ENCODE data around the gene RABEPK. TPM values are rescaled to one million over a fixed set of nuclear protein-coding genes. Genes with fewer than 3 reads are reported as not detected.

Gene RABEPK
- total RNA-seq, 1 experiment from 2014 or later, result 21.8 TPM

GRCh38 chr9:125277411-125277810, 77.1 kb downstream of the RABEPK start:
- Histone ChIP-seq H3K9me3 (ENCODE audit: control insufficient read depth, low read depth, low read length) (no peaks in the 10 kb centered on the region), H3K56ac (ENCODE audit: insufficient read length, low read depth, low read length) (no peak overlapping the region), H3K27ac (ENCODE audit: insufficient read length, low read depth, low read length) (no peak overlapping the region), H3T11ph (ENCODE audit: low read length) (no peak overlapping the region), H2BK12ac (ENCODE audit: insufficient read length, low read depth, low read length) (no peak overlapping the region), H2BK5ac (ENCODE audit: insufficient read length, low read length) (no peak overlapping the region), H3K79me1 (ENCODE audit: insufficient read depth, low read depth, low read length, poor library complexity, severe bottlenecking) (no peaks in the 10 kb centered on the region), H3K4ac (ENCODE audit: low read depth, low read length) (no peak overlapping the region), H3K27me3 (ENCODE audit: insufficient read depth, low read length) (no peaks in the 10 kb centered on the region), H3K79me2 (ENCODE audit: insufficient read depth, low read length) (peaks cover 7% of the 10 kb centered on the region; the same call in 1 of the 2 replicates), H3K23me2 (ENCODE audit: insufficient read length, low read depth, low read length, poor library complexity, severe bottlenecking) (no peaks in the 10 kb centered on the region), H4K8ac (replicated peaks; ENCODE audit: insufficient read length, low read depth, low read length) (no peak overlapping the region), H2BK20ac (ENCODE audit: low read depth, low read length, poor library complexity, severe bottlenecking) (no peak overlapping the region), H3K14ac (ENCODE audit: insufficient read depth, low read length) (no peak overlapping the region), H3K4me1 (ENCODE audit: insufficient read depth, low read length) (no peaks in the 10 kb centered on the region), H2BK15ac (ENCODE audit: low read depth, low read length) (no peak overlapping the region), H2AFZ (ENCODE audit: low read length) (no peak overlapping the region), H3K4me2 (ENCODE audit: insufficient read depth, insufficient read length, low read length) (no peak overlapping the region), H4K91ac (ENCODE audit: insufficient read length, low read depth, low read length) (no peak overlapping the region), H2BK120ac (ENCODE audit: low read depth, low read length, poor library complexity, severe bottlenecking) (no peak overlapping the region), H4K5ac (ENCODE audit: insufficient read length, low read depth, low read length) (no peak overlapping the region), H3K18ac (ENCODE audit: insufficient read length, low read depth, low read length) (no peak overlapping the region), H4K20me1 (ENCODE audit: control insufficient read depth, insufficient read depth, insufficient read length) (no peaks in the 10 kb centered on the region), H3K9ac (ENCODE audit: extremely low read depth, insufficient read length, low read length) (no peak overlapping the region), H3K23ac (ENCODE audit: insufficient read length, low read depth, low read length) (no peak overlapping the region), H2AK5ac (ENCODE audit: insufficient read length, low read length) (no peak overlapping the region)
- Mint-ChIP-seq H3K4me3 (no peak overlapping the region; a peak in 1 of 5 replicates), H3K4me1 (peaks cover 12 to 14% of the 10 kb centered on the region in 2 experiments), H3K36me3 (ENCODE audit: insufficient read depth in 1 of 3, low read depth in 3 of 3) (no peaks in the 10 kb centered on the region; a peak in 1 of 7 replicates), H3K27me3 (ENCODE audit: low read depth) (no peaks in the 10 kb centered on the region), H3K9me3 (no peaks in the 10 kb centered on the region), H3K27ac (peak overlapping the region in 1 of 3 experiments; percentile 9; a peak in 1 of 7 replicates)
- no peak for TF ChIP-seq CTCF (conservative IDR thresholded peaks at IDR 0.05)
- no peak for DNase-seq

Data from H9 (cell line).